ENCODE measurements around the gene NDRG3.
"Not testable (repeated sequence)": the region's sequence is repeated elsewhere in the genome, so short reads cannot be mapped to it uniquely, and the experiment has no call there.

NDRG3 gene

GRCh38 chr20:36709126-36709525 lies 36.8 kb downstream of the NDRG3 start:
- Histone ChIP-seq H3K23ac (ENCODE audit: low read depth, low read length, poor library complexity) (no peak overlapping the region), H3K9me3 (replicated peaks in 1 of 2; ENCODE audit: control insufficient read depth in 2 of 2, insufficient read depth in 1 of 2, low read depth in 1 of 2, low read length in 2 of 2) (no peaks in the 10 kb centered on the region), H3K14ac (ENCODE audit: low read length) (no peak overlapping the region), H2BK120ac (ENCODE audit: low read depth, low read length) (no peak overlapping the region), H3K4me1 (ENCODE audit: control insufficient read depth in 2 of 2, insufficient read depth in 1 of 2, low read depth in 1 of 2, low read length in 2 of 2) (no peaks in the 10 kb centered on the region), H2BK12ac (ENCODE audit: low read length) (no peak overlapping the region), H3K36me3 (replicated peaks in 1 of 2; ENCODE audit: control insufficient read depth in 2 of 2, insufficient read depth in 2 of 2, low read length in 2 of 2) (no peaks in the 10 kb centered on the region), H3K27ac (replicated peaks; ENCODE audit: low read length) (no peak overlapping the region), H3K4me3 (ENCODE audit: low read length in 2 of 2) (no peak overlapping the region), H2BK15ac (ENCODE audit: low read length) (no peak overlapping the region), H3K4ac (ENCODE audit: low read length) (no peak overlapping the region), H3K27me3 (ENCODE audit: control insufficient read depth in 3 of 3, insufficient read depth in 3 of 3, low read depth in 1 of 3, low read length in 3 of 3) (no peaks in the 10 kb centered on the region), H3K18ac (ENCODE audit: low read length) (no peak overlapping the region), H2AFZ (ENCODE audit: low read length) (no peak overlapping the region), H3K4me2 (ENCODE audit: insufficient read depth, low read length, poor library complexity, severe bottlenecking) (no peak overlapping the region), H4K91ac (ENCODE audit: low read depth, low read length, poor library complexity) (no peak overlapping the region), H4K8ac (ENCODE audit: low read depth, low read length) (no peak overlapping the region), H3K9ac (ENCODE audit: low read depth, low read length, poor library complexity) (no peak overlapping the region), H3K79me1 (ENCODE audit: low read depth, low read length) (no peaks in the 10 kb centered on the region), H2AK5ac (ENCODE audit: low read depth, low read length) (no peak overlapping the region), H2BK5ac (ENCODE audit: low read length) (no peak overlapping the region)
- no peak for DNase-seq (ENCODE audit: low spot score)
- no CpG with 5 or more reads among the region's 5 CpGs for WGBS, 2 donors (ENCODE audit: extremely low coverage in 2 of 2, insufficient read length in 2 of 2, insufficient replicate concordance in 1 of 2)

GRCh38 chr20:36703530-36703929 lies 42.4 kb downstream of the NDRG3 start:
- Histone ChIP-seq H2BK12ac (ENCODE audit: low read length) (no peak overlapping the region), H3K4me3 (ENCODE audit: low read length in 2 of 2) (no peak overlapping the region), H3K23ac (ENCODE audit: low read depth, low read length, poor library complexity) (no peak overlapping the region), H2BK5ac (ENCODE audit: low read length) (no peak overlapping the region), H2AK5ac (ENCODE audit: low read depth, low read length) (no peak overlapping the region), H3K18ac (ENCODE audit: low read length) (no peak overlapping the region), H3K27ac (replicated peaks; ENCODE audit: low read length) (no peak overlapping the region), H4K91ac (ENCODE audit: low read depth, low read length, poor library complexity) (no peak overlapping the region), H2BK15ac (ENCODE audit: low read length) (no peak overlapping the region), H3K4ac (ENCODE audit: low read length) (no peak overlapping the region), H3K9me3 (replicated peaks in 1 of 2; ENCODE audit: control insufficient read depth in 2 of 2, insufficient read depth in 1 of 2, low read depth in 1 of 2, low read length in 2 of 2) (no peaks in the 10 kb centered on the region), H4K8ac (ENCODE audit: low read depth, low read length) (no peak overlapping the region), H2BK120ac (ENCODE audit: low read depth, low read length) (no peak overlapping the region), H2AFZ (ENCODE audit: low read length) (no peak overlapping the region), H3K27me3 (ENCODE audit: control insufficient read depth in 3 of 3, insufficient read depth in 3 of 3, low read depth in 1 of 3, low read length in 3 of 3) (no peaks in the 10 kb centered on the region), H3K14ac (ENCODE audit: low read length) (no peak overlapping the region), H3K79me1 (ENCODE audit: low read depth, low read length) (no peaks in the 10 kb centered on the region), H3K4me1 (ENCODE audit: control insufficient read depth in 2 of 2, insufficient read depth in 1 of 2, low read depth in 1 of 2, low read length in 2 of 2) (peaks cover 0 to 3% of the 10 kb centered on the region in 2 donors), H3K9ac (ENCODE audit: low read depth, low read length, poor library complexity) (no peak overlapping the region), H3K36me3 (replicated peaks in 1 of 2; ENCODE audit: control insufficient read depth in 2 of 2, insufficient read depth in 2 of 2, low read length in 2 of 2) (no peaks in the 10 kb centered on the region), H3K4me2 (ENCODE audit: insufficient read depth, low read length, poor library complexity, severe bottlenecking) (no peak overlapping the region)
- WGBS, 2 donors (ENCODE audit: extremely low coverage in 2 of 2, insufficient read length in 2 of 2, insufficient replicate concordance in 1 of 2), result no CpG with 5 or more reads among the region's 4 CpGs
- no peak for DNase-seq (ENCODE audit: low spot score)

- DNase-seq (ENCODE audit: low spot score), result no peak
Observed at GRCh38 chr20:36700438-36700837, 45.5 kb downstream of the NDRG3 start.

GRCh38 chr20:36695467-36695866 lies 50.4 kb downstream of the NDRG3 start:
- not testable (repeated sequence) for H2BK120ac ChIP-seq (ENCODE audit: low read depth, low read length); H3K4me3 ChIP-seq (ENCODE audit: low read length in 2 of 2); H4K8ac ChIP-seq (ENCODE audit: low read depth, low read length); H3K27me3 ChIP-seq (ENCODE audit: control insufficient read depth in 3 of 3, insufficient read depth in 3 of 3, low read depth in 1 of 3, low read length in 3 of 3); H2AK5ac ChIP-seq (ENCODE audit: low read depth, low read length); H3K23ac ChIP-seq (ENCODE audit: low read depth, low read length, poor library complexity); H3K4me2 ChIP-seq (ENCODE audit: insufficient read depth, low read length, poor library complexity, severe bottlenecking); H3K18ac ChIP-seq (ENCODE audit: low read length); H2BK5ac ChIP-seq (ENCODE audit: low read length); H2BK12ac ChIP-seq (ENCODE audit: low read length); H3K14ac ChIP-seq (ENCODE audit: low read length); H2BK15ac ChIP-seq (ENCODE audit: low read length); H4K91ac ChIP-seq (ENCODE audit: low read depth, low read length, poor library complexity); H3K4ac ChIP-seq (ENCODE audit: low read length); DNase-seq (ENCODE audit: low spot score); H2AFZ ChIP-seq (ENCODE audit: low read length); H3K79me1 ChIP-seq (ENCODE audit: low read depth, low read length); H3K4me1 ChIP-seq (ENCODE audit: control insufficient read depth in 2 of 2, insufficient read depth in 1 of 2, low read depth in 1 of 2, low read length in 2 of 2); H3K36me3 ChIP-seq (replicated peaks in 1 of 2; ENCODE audit: control insufficient read depth in 2 of 2, insufficient read depth in 2 of 2, low read length in 2 of 2); H3K9me3 ChIP-seq (replicated peaks in 1 of 2; ENCODE audit: control insufficient read depth in 2 of 2, insufficient read depth in 1 of 2, low read depth in 1 of 2, low read length in 2 of 2); H3K27ac ChIP-seq (replicated peaks; ENCODE audit: low read length); H3K9ac ChIP-seq (ENCODE audit: low read depth, low read length, poor library complexity)
- WGBS, 2 donors (ENCODE audit: extremely low coverage in 2 of 2, insufficient read length in 2 of 2, insufficient replicate concordance in 1 of 2), result no CpG with 5 or more reads among the region's 8 CpGs

More at GRCh38 chr20:36700438-36700837, 45.5 kb downstream of the NDRG3 start:
- Histone ChIP-seq H3K9me3 (replicated peaks in 1 of 2; ENCODE audit: control insufficient read depth in 2 of 2, insufficient read depth in 1 of 2, low read depth in 1 of 2, low read length in 2 of 2) (no peaks in the 10 kb centered on the region), H4K8ac (ENCODE audit: low read depth, low read length) (no peak overlapping the region), H2BK15ac (ENCODE audit: low read length) (no peak overlapping the region), H3K36me3 (replicated peaks in 1 of 2; ENCODE audit: control insufficient read depth in 2 of 2, insufficient read depth in 2 of 2, low read length in 2 of 2) (no peaks in the 10 kb centered on the region), H3K4me2 (ENCODE audit: insufficient read depth, low read length, poor library complexity, severe bottlenecking) (no peak overlapping the region), H3K79me1 (ENCODE audit: low read depth, low read length) (no peaks in the 10 kb centered on the region), H4K91ac (ENCODE audit: low read depth, low read length, poor library complexity) (no peak overlapping the region), H3K4me3 (ENCODE audit: low read length in 2 of 2) (no peak overlapping the region), H3K23ac (ENCODE audit: low read depth, low read length, poor library complexity) (no peak overlapping the region), H3K27ac (replicated peaks; ENCODE audit: low read length) (no peak overlapping the region), H2AFZ (ENCODE audit: low read length) (no peak overlapping the region), H3K14ac (ENCODE audit: low read length) (no peak overlapping the region), H2BK12ac (ENCODE audit: low read length) (no peak overlapping the region), H3K4ac (ENCODE audit: low read length) (no peak overlapping the region), H2BK5ac (ENCODE audit: low read length) (no peak overlapping the region), H2BK120ac (ENCODE audit: low read depth, low read length) (no peak overlapping the region), H3K27me3 (ENCODE audit: control insufficient read depth in 3 of 3, insufficient read depth in 3 of 3, low read depth in 1 of 3, low read length in 3 of 3) (no peaks in the 10 kb centered on the region), H3K9ac (ENCODE audit: low read depth, low read length, poor library complexity) (no peak overlapping the region), H2AK5ac (ENCODE audit: low read depth, low read length) (no peak overlapping the region), H3K18ac (ENCODE audit: low read length) (no peak overlapping the region), H3K4me1 (ENCODE audit: control insufficient read depth in 2 of 2, insufficient read depth in 1 of 2, low read depth in 1 of 2, low read length in 2 of 2) (peaks cover 0 to 3% of the 10 kb centered on the region in 2 donors)
- WGBS, 2 donors (ENCODE audit: extremely low coverage in 2 of 2, insufficient read length in 2 of 2, insufficient replicate concordance in 1 of 2), result no CpG with 5 or more reads among the region's 3 CpGs
